Lung (tissue), 12 donors: ENCODE results near the gene PHB1. TPM values are rescaled to one million over a fixed set of nuclear protein-coding genes. Genes with fewer than 3 reads are reported as not detected.

Experiments
- ATAC-seq: fragments of 200-7000 bp; cut with Tn5 transposase; one replicate; pipeline ENCODE4 v1.9.1; 2020; ENCODE audit warnings: moderate number of reproducible peaks; ENCODE audit not compliant: insufficient read depth, low FRiP score
- DNase-seq, 3 donors: peaks; one replicate each; pipeline ENCODE4 v3.0.0-alpha.2; 2013 to 2017
- H3K27ac ChIP-seq, 2 donors: one replicate each; pipeline ENCODE4 v1.5.1; 2013; ENCODE audit warnings: mild to moderate bottlenecking in 2 of 2, moderate library complexity in 2 of 2, control low read depth in 1 of 2, inconsistent platforms in 1 of 2, low read depth in 1 of 2, low read length in 1 of 2
- H3K27me3 ChIP-seq, 3 donors: one replicate each; pipeline ENCODE4 v1.5.1; 2013; ENCODE audit warnings: low read length in 2 of 3; ENCODE audit not compliant: control insufficient read depth in 3 of 3, insufficient read depth in 3 of 3
- H3K36me3 ChIP-seq, 4 donors: one replicate each; pipeline ENCODE4 v1.5.1; 2013; ENCODE audit warnings: low read length in 4 of 4, mild to moderate bottlenecking in 1 of 4, moderate library complexity in 1 of 4; ENCODE audit not compliant: control insufficient read depth in 4 of 4, insufficient read depth in 4 of 4
- H3K4me1 ChIP-seq, 5 donors: one replicate each; pipeline ENCODE4 v1.5.1; 2013; ENCODE audit warnings: low read length in 5 of 5, mild to moderate bottlenecking in 2 of 5, moderate library complexity in 1 of 5; ENCODE audit not compliant: control insufficient read depth in 5 of 5, insufficient read depth in 5 of 5
- H3K4me3 ChIP-seq: one replicate; pipeline ENCODE4 v1.5.1; 2013; ENCODE audit warnings: mild to moderate bottlenecking, control low read depth, moderate library complexity
- H3K9ac ChIP-seq, 2 donors: one replicate each; pipeline ENCODE4 v1.5.1; 2013; ENCODE audit warnings: low read length in 2 of 2, control low read depth in 1 of 2; ENCODE audit not compliant: insufficient read depth in 1 of 2
- H3K9me3 ChIP-seq, 4 donors: one replicate each; pipeline ENCODE4 v1.5.1; 2013; ENCODE audit warnings: low read length in 3 of 4, mild to moderate bottlenecking in 1 of 4, moderate library complexity in 1 of 4; ENCODE audit not compliant: control insufficient read depth in 4 of 4, insufficient read depth in 3 of 4
- CTCF ChIP-seq: IDR thresholded peaks from 2 replicates; pipeline ENCODE4 v1.5.1; 2012; ENCODE audit warnings: mild to moderate bottlenecking; ENCODE audit errors: control extremely low read depth, extremely low read depth
- WGBS, 2 donors: extraction: QIAGEN DNeasy Blood & Tissue Kit; methylation state at CpG; one replicate each; pipeline ENCODE4 v1.1.7; 2013; 5-methylcytosine and 5-hydroxymethylcytosine counted together
- polyA plus RNA-seq, 2 donors: library from polyadenylated mRNA; stranded (reverse); fragments of 200-250 nt; gene quantifications; one replicate each; pipeline ENCODE4 v1.2.1, GENCODE V29; 2013
- total RNA-seq, 2 donors: library from RNA; depleted of rRNA in 1 of 2; stranded (reverse); fragments of >200 nt in 1 of 2; gene quantifications; one replicate each; pipeline ENCODE4 v1.2.1, GENCODE V29; 2014 to 2021
- donor health status: control.
- donor health status: control.
- donor health status: Bipolar disorder and iron deficiency.
- donor health status: healthy.
- donor health status: DM: yes; HTN: yes; CAD: no.

Gene PHB1
- total and polyA plus RNA-seq, 4 donors, result 51.2 to 209 (median 128) TPM

- Histone ChIP-seq H3K9ac (no peak overlapping the region), H3K4me1 (peaks cover 0 to 14% (median 0%) of the 10 kb centered on the region in 5 donors), H3K27me3 (peaks cover 0 to 8% (median 0%) of the 10 kb centered on the region in 3 donors), H3K4me3 (no peak overlapping the region), H3K27ac (no peak overlapping the region), H3K9me3 (no peaks in the 10 kb centered on the region), H3K36me3 (no peaks in the 10 kb centered on the region)
- 88 to 91% methylated on average over 12 of the region's 12 CpGs for WGBS, 2 donors
- no peak for TF ChIP-seq CTCF
- no peak for ATAC-seq
- no peak for DNase-seq
Measured at GRCh38 chr17:49444384-49444783, 29.7 kb upstream of the PHB1 start.

- no peak overlapping the region for H3K4me3 ChIP-seq
- peaks cover 0 to 8% (median 0%) of the 10 kb centered on the region in 3 donors for H3K27me3 ChIP-seq
- DNase-seq (peak in 2 of 3 donors; percentile 62 to 76), ATAC-seq (no peak)
- H3K9ac ChIP-seq, result no peak overlapping the region
- peaks cover 0 to 20% (median 1%) of the 10 kb centered on the region in 5 donors for H3K4me1 ChIP-seq
- H3K9me3 ChIP-seq, result no peaks in the 10 kb centered on the region
- 50 to 67% methylated on average over 6 of the region's 6 CpGs for WGBS, 2 donors
- H3K27ac ChIP-seq, result no peak overlapping the region
- H3K36me3 ChIP-seq, result no peaks in the 10 kb centered on the region
- no peak for TF ChIP-seq CTCF
Measured at GRCh38 chr17:49443862-49444261, 29.2 kb upstream of the PHB1 start.

GRCh38 chr17:49442041-49442440 lies 27.4 kb upstream of the PHB1 start:
- Histone ChIP-seq H3K27me3 (peaks cover 0 to 8% (median 5%) of the 10 kb centered on the region in 3 donors), H3K9ac (no peak overlapping the region), H3K36me3 (no peaks in the 10 kb centered on the region), H3K9me3 (no peaks in the 10 kb centered on the region), H3K27ac (no peak overlapping the region), H3K4me1 (peaks cover 0 to 21% (median 4%) of the 10 kb centered on the region in 5 donors), H3K4me3 (no peak overlapping the region)
- 85 to 94% methylated on average over 9 of the region's 9 CpGs for WGBS, 2 donors
- ATAC-seq (no peak), DNase-seq (no peak)
- TF ChIP-seq CTCF, result no peak

GRCh38 chr17:49441578-49441977 lies 26.9 kb upstream of the PHB1 start:
- Histone ChIP-seq H3K9ac (no peak overlapping the region), H3K9me3 (no peaks in the 10 kb centered on the region), H3K27me3 (peaks cover 0 to 8% (median 5%) of the 10 kb centered on the region in 3 donors), H3K36me3 (no peaks in the 10 kb centered on the region), H3K4me3 (no peak overlapping the region), H3K4me1 (peaks cover 0 to 21% (median 4%) of the 10 kb centered on the region in 5 donors), H3K27ac (no peak overlapping the region)
- DNase-seq (peak in 1 of 3 donors; percentile 55), ATAC-seq (no peak)
- WGBS, 2 donors, result 68 to 71% methylated on average over 4 of the region's 4 CpGs
- TF ChIP-seq CTCF, result no peak
